Mesendoderm (in vitro differentiated cells): ENCODE data around the gene PRR23A.

Experiments used
- DNase-seq: peaks from one replicate; pipeline ENCODE4 v3.0.0; 2013
- H2AK5ac ChIP-seq: 2 replicates; pipeline ENCODE4 v1.6.1; 2013; ENCODE audit warnings: low read length, inconsistent platforms
- H2BK120ac ChIP-seq: 2 replicates; pipeline ENCODE4 v1.6.1; 2013; ENCODE audit warnings: low read depth, mild to moderate bottlenecking, low read length, moderate library complexity, mixed read lengths
- H2BK15ac ChIP-seq: replicated peaks from 2 replicates; pipeline ENCODE4 v1.6.1; 2013; ENCODE audit warnings: low read depth, mild to moderate bottlenecking, moderate library complexity
- H2BK5ac ChIP-seq: 2 replicates; pipeline ENCODE4 v1.6.1; 2013; ENCODE audit warnings: low read length, inconsistent platforms
- H3K18ac ChIP-seq: 2 replicates; pipeline ENCODE4 v1.6.1; 2013; ENCODE audit warnings: mild to moderate bottlenecking, low read length, mixed read lengths
- H3K23ac ChIP-seq: one replicate; pipeline ENCODE4 v1.6.1; 2013; ENCODE audit warnings: low read length
- H3K27ac ChIP-seq: 2 replicates; pipeline ENCODE4 v1.5.1; 2013; ENCODE audit warnings: low read depth, mild to moderate bottlenecking, inconsistent platforms, low read length, moderate library complexity
- H3K27me3 ChIP-seq: 2 replicates; pipeline ENCODE4 v1.6.1; 2013; ENCODE audit warnings: low read length, control low read depth, mild to moderate bottlenecking, inconsistent platforms; ENCODE audit not compliant: insufficient read depth, poor library complexity
- H3K36me3 ChIP-seq: 2 replicates; pipeline ENCODE4 v1.6.1; 2013; ENCODE audit warnings: low read length, inconsistent platforms; ENCODE audit not compliant: control insufficient read depth, insufficient read depth
- H3K4ac ChIP-seq: one replicate; pipeline ENCODE4 v1.6.1; 2013; ENCODE audit warnings: low read depth, mild to moderate bottlenecking, low read length, moderate library complexity
- H3K4me1 ChIP-seq: 2 replicates; pipeline ENCODE4 v1.6.1; 2013; ENCODE audit warnings: low read depth, low read length, inconsistent platforms; ENCODE audit not compliant: control insufficient read depth
- H3K4me2 ChIP-seq: 2 replicates; pipeline ENCODE4 v1.6.1; 2013; ENCODE audit warnings: low read length
- H3K4me3 ChIP-seq: 2 replicates; pipeline ENCODE4 v1.5.1; 2013; ENCODE audit warnings: mild to moderate bottlenecking, low read length
- H3K56ac ChIP-seq: one replicate; pipeline ENCODE4 v1.6.1; 2013; ENCODE audit warnings: low read length
- H3K79me1 ChIP-seq: 2 replicates; pipeline ENCODE4 v1.6.1; 2013; ENCODE audit warnings: low read length, inconsistent platforms
- H3K79me2 ChIP-seq: 2 replicates; pipeline ENCODE4 v1.6.1; 2013; ENCODE audit warnings: mild to moderate bottlenecking, low read length; ENCODE audit not compliant: control insufficient read depth, insufficient read depth
- H3K9ac ChIP-seq: 2 replicates; pipeline ENCODE4 v1.6.1; 2013; ENCODE audit warnings: low read length, inconsistent platforms
- H4K5ac ChIP-seq: one replicate; pipeline ENCODE4 v1.6.1; 2013; ENCODE audit warnings: low read length
- H4K8ac ChIP-seq: one replicate; pipeline ENCODE4 v1.6.1; 2013; ENCODE audit warnings: low read depth, mild to moderate bottlenecking, control low read depth, low read length, moderate library complexity
- WGBS: extraction: QIAGEN DNeasy Blood & Tissue Kit; methylation state at CpG from one replicate; pipeline ENCODE4 v1.1.7; 2013; ENCODE audit warnings: low lambda C conversion rate, missing lambda C conversion rate; ENCODE audit not compliant: insufficient coverage; ENCODE audit errors: extremely low coverage; 5-methylcytosine and 5-hydroxymethylcytosine counted together

The PRR23A gene

DNA sequence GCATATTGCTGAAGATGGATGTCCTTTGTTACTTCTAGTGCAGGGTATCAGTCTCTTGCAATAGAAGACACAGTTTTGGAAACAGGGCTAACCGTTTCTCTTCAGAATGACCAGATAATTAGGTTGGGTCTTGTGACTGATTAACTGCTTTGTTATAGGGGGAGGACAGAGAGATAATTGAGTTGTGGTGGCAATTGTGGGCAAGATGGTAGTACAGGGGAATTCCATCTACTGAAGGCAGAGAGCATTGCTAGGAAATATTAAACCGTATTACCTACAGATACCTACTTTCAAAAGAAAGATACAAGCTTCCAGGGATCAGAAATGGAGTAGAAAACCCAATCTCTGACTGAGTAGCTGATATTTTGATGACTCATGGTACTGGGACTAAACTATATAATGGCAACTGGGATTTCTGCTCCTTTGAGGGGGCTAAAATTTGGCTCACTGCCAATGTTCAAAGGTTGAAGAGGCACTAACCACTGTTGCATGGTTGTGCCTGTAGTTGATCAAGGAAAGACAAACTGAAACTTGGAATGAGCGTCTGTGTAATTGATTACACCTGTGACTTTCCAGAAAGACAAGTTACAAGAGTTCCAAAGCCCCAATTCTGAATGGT lies 10.5 kb upstream of the PRR23A start:
- no peak overlapping the region for H2AK5ac ChIP-seq
- no peak overlapping the region for H3K4me3 ChIP-seq
- H3K56ac ChIP-seq: no peak overlapping the region
- H3K27me3 ChIP-seq: no peaks in the 10 kb centered on the region
- H4K8ac ChIP-seq: no peak overlapping the region
- no peak for DNase-seq
- H3K79me2 ChIP-seq: no peaks in the 10 kb centered on the region
- no peak overlapping the region for H3K4me2 ChIP-seq
- H3K9ac ChIP-seq: no peak overlapping the region
- H2BK5ac ChIP-seq: no peak overlapping the region
- H2BK120ac ChIP-seq: no peak overlapping the region
- no peak overlapping the region for H3K4ac ChIP-seq
- H3K36me3 ChIP-seq: no peaks in the 10 kb centered on the region
- no peaks in the 10 kb centered on the region for H3K79me1 ChIP-seq
- no peaks in the 10 kb centered on the region for H3K4me1 ChIP-seq
- no CpG with 5 or more reads among the region's 3 CpGs for WGBS
- no peak overlapping the region for H3K27ac ChIP-seq
- no peak overlapping the region for H3K18ac ChIP-seq
- no peak overlapping the region for H2BK15ac ChIP-seq
- H3K23ac ChIP-seq: no peak overlapping the region
- H4K5ac ChIP-seq: no peak overlapping the region

DNA sequence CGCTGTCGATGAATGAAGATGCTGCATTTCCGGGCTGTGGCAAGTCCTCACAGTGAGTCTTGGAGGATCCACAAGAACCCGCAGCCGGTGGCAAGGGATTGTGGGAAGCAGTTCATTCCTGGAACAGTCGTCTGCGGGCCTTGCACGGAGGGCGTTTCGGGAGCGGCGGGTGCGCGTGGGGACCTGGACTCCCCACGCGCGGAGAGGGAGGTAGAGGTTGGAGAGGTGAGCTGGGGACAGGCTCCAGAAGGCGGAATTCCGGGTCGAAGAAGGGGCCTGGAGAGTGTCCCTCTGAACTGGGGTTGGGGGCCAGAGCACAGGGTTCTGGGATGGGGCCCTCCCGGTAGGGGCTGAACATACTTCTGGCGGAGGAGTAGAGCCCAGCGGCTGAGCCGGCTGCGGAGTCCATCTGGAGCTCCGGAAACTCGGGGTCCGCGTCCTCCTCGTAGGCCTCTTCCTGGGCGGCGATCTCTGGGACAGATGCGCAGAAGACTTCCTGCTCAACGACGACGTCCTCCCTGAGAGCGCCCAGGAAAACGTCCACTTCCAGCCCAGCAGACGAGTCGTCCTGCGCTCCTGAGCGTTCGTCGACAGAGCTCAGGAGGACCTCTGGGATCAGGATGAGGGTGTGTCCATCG lies 593 bp downstream of the PRR23A start:
- H3K27ac ChIP-seq: no peak overlapping the region
- H3K79me1 ChIP-seq: no peaks in the 10 kb centered on the region
- H3K9ac ChIP-seq: no peak overlapping the region
- H2BK120ac ChIP-seq: no peak overlapping the region
- H3K79me2 ChIP-seq: no peaks in the 10 kb centered on the region
- no peak overlapping the region for H2AK5ac ChIP-seq
- H2BK15ac ChIP-seq: no peak overlapping the region
- H3K23ac ChIP-seq: no peak overlapping the region
- H3K4ac ChIP-seq: no peak overlapping the region
- H3K56ac ChIP-seq: no peak overlapping the region
- WGBS: no CpG with 5 or more reads among the region's 45 CpGs
- no peaks in the 10 kb centered on the region for H3K4me1 ChIP-seq
- H3K27me3 ChIP-seq: no peaks in the 10 kb centered on the region
- H3K18ac ChIP-seq: no peak overlapping the region
- no peak overlapping the region for H4K5ac ChIP-seq
- H4K8ac ChIP-seq: no peak overlapping the region
- no peaks in the 10 kb centered on the region for H3K36me3 ChIP-seq
- H3K4me3 ChIP-seq: no peak overlapping the region
- DNase-seq: no peak
- no peak overlapping the region for H3K4me2 ChIP-seq
- H2BK5ac ChIP-seq: no peak overlapping the region

DNA sequence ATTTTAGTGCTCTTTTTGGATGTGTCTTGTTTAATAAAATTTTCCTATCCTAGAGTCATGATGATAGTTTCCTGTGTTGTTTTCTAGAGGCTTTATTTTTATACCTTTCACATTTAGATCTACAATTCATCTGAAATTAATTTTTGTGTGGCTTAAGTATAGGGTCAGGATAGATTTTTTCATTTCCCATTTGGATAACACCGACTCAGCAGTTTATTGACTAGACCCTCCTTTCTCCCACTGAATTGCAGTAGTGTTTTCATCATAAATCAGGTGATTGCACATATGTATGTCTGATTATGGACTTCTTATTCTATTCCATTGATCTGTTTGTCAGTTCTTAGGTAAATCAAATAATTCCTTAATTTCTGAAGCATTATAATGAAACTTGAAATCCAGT lies 10.4 kb downstream of the PRR23A start:
- WGBS: no CpG with 5 or more reads among the region's 1 CpG
- Histone ChIP-seq H3K56ac (no peak overlapping the region), H2AK5ac (no peak overlapping the region), H4K8ac (no peak overlapping the region), H2BK120ac (no peak overlapping the region), H3K4ac (no peak overlapping the region), H3K9ac (no peak overlapping the region), H3K79me1 (no peaks in the 10 kb centered on the region), H3K4me1 (no peaks in the 10 kb centered on the region), H3K4me3 (no peak overlapping the region), H4K5ac (no peak overlapping the region), H3K23ac (no peak overlapping the region), H3K79me2 (no peaks in the 10 kb centered on the region), H3K18ac (no peak overlapping the region), H2BK15ac (no peak overlapping the region), H3K27me3 (no peaks in the 10 kb centered on the region), H2BK5ac (no peak overlapping the region), H3K4me2 (no peak overlapping the region), H3K27ac (no peak overlapping the region), H3K36me3 (no peaks in the 10 kb centered on the region)
- DNase-seq: no peak

DNA sequence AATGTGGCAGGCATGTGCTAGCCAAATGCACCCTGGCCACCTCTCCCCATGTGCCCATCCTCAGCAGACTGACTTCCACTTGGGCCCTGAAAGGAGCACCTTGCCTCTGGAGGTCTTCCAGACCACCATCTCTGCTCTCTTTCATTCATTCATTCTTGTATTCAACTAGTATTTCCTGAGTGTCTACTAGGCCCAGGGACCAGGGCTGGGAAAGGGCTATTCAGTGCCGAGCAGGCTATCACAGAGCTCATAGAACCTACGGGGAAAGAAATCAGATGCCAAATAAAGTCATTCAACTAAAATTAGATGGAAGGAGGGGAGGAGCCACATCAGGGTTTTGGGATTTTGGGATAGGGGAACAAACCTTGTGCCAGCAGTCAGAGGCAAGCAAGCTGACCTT lies 18.9 kb downstream of the PRR23A start:
- no peak for DNase-seq
- no peaks in the 10 kb centered on the region for H3K36me3 ChIP-seq
- no peak overlapping the region for H3K18ac ChIP-seq
- no peak overlapping the region for H3K9ac ChIP-seq
- no CpG with 5 or more reads among the region's 2 CpGs for WGBS
- H2BK120ac ChIP-seq: no peak overlapping the region
- H3K79me1 ChIP-seq: no peaks in the 10 kb centered on the region
- no peak overlapping the region for H3K27ac ChIP-seq
- H3K4me2 ChIP-seq: no peak overlapping the region
- H3K4ac ChIP-seq: no peak overlapping the region
- H3K4me3 ChIP-seq: no peak overlapping the region
- H3K23ac ChIP-seq: no peak overlapping the region
- no peaks in the 10 kb centered on the region for H3K27me3 ChIP-seq
- no peak overlapping the region for H4K5ac ChIP-seq
- H3K56ac ChIP-seq: no peak overlapping the region
- H3K79me2 ChIP-seq: no peaks in the 10 kb centered on the region
- no peak overlapping the region for H2BK5ac ChIP-seq
- no peak overlapping the region for H2BK15ac ChIP-seq
- H2AK5ac ChIP-seq: no peak overlapping the region
- no peak overlapping the region for H4K8ac ChIP-seq
- H3K4me1 ChIP-seq: no peaks in the 10 kb centered on the region

DNA sequence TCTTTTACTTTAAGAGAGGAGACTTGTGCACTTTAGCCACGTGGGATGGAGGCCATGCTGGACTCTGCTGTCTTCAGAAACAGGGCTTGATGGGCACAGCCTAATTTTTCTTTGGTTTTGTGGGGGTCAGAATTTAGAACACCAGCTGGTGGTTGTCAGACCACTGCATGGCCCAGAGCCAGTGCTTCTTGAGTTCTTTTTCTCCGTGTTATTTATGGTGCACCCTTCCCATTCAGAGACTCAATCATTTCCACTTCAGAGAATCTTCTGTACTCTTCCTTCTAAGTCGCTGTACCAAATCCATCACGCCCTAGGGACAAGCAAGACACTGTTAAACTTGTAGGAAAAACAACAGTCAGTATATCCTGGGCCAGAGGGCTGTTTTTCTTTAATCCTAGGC lies 20.1 kb downstream of the PRR23A start:
- no peak overlapping the region for H3K23ac ChIP-seq
- no peak for DNase-seq
- no peak overlapping the region for H3K56ac ChIP-seq
- H3K4ac ChIP-seq: no peak overlapping the region
- H2BK120ac ChIP-seq: no peak overlapping the region
- H4K8ac ChIP-seq: no peak overlapping the region
- no peaks in the 10 kb centered on the region for H3K27me3 ChIP-seq
- no peak overlapping the region for H3K4me3 ChIP-seq
- no peak overlapping the region for H2BK15ac ChIP-seq
- no peak overlapping the region for H2AK5ac ChIP-seq
- no peak overlapping the region for H3K9ac ChIP-seq
- no peak overlapping the region for H3K18ac ChIP-seq
- H2BK5ac ChIP-seq: no peak overlapping the region
- no peaks in the 10 kb centered on the region for H3K79me2 ChIP-seq
- H3K79me1 ChIP-seq: no peaks in the 10 kb centered on the region
- H3K27ac ChIP-seq: no peak overlapping the region
- WGBS: no CpG with 5 or more reads among the region's 4 CpGs
- no peak overlapping the region for H4K5ac ChIP-seq
- no peaks in the 10 kb centered on the region for H3K4me1 ChIP-seq
- H3K4me2 ChIP-seq: no peak overlapping the region
- H3K36me3 ChIP-seq: no peaks in the 10 kb centered on the region

DNA sequence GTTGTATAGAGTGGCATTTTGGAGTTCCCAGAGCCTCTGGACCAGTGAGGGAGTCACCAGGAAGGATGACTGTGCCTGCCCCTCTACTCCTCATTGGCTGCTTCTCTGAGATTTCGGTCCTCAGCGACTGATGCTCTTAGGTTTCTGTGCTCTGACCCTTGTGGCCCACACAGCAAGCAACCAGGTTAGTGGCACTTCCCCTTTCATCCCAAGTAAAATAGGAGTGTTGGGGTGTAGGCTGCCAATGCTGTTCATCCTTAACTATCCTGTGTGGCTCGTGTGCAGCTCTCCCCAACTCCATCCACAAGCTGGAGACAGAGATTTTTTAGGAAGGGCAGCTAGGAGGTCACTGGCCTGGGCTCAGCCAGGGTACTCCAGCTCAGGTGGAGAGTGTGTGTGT lies 21.3 kb downstream of the PRR23A start:
- Histone ChIP-seq H3K4me2 (no peak overlapping the region), H3K9ac (no peak overlapping the region), H3K79me1 (no peaks in the 10 kb centered on the region), H4K5ac (no peak overlapping the region), H3K23ac (no peak overlapping the region), H2BK15ac (no peak overlapping the region), H2BK5ac (no peak overlapping the region), H3K4me1 (no peaks in the 10 kb centered on the region), H4K8ac (no peak overlapping the region), H3K27ac (no peak overlapping the region), H3K18ac (no peak overlapping the region), H3K79me2 (no peaks in the 10 kb centered on the region), H3K4ac (no peak overlapping the region), H3K4me3 (no peak overlapping the region), H2BK120ac (no peak overlapping the region), H2AK5ac (no peak overlapping the region), H3K36me3 (no peaks in the 10 kb centered on the region), H3K56ac (no peak overlapping the region), H3K27me3 (no peaks in the 10 kb centered on the region)
- WGBS: no CpG with 5 or more reads among the region's 3 CpGs
- peak; percentile 3 for DNase-seq
